ENCODE results near the gene IFNG. TPM values are rescaled to one million over a fixed set of nuclear protein-coding genes. Genes with fewer than 3 reads are reported as not detected.

IFNG gene
- total and polyA plus RNA-seq, 9 donors, result not detected

DNA sequence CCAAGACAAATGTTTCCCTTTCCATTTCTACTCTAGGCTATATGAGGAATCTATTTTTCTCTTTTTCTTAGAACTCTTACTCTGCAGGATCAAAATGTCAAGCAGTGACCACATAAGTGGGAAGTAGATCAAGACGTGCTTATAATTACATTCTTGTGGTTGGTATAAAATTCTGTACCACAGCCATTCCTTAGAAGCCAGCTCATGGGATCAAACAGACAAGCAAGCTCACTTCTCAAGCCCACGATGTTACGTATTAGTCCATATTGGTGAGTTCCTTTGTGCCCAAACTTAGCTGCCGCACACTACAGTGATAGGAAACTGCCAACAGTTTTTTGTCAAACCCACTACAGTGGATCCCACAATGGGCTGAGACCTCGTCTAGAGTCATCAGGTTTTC, 53.4 kb downstream of the IFNG start:
- no peak for DNase-seq
- Histone ChIP-seq H3K27ac (ENCODE audit: low read length) (no peak overlapping the region), H3K9me3 (replicated peaks; ENCODE audit: control insufficient read depth, low read depth, low read length) (no peaks in the 10 kb centered on the region), H3K4me1 (ENCODE audit: control insufficient read depth, insufficient read depth, low read length) (no peaks in the 10 kb centered on the region), H3K36me3 (ENCODE audit: control insufficient read depth, insufficient read depth, low read length) (no peaks in the 10 kb centered on the region), H3K27me3 (ENCODE audit: control insufficient read depth, insufficient read depth, low read length) (no peaks in the 10 kb centered on the region), H3K4me3 (ENCODE audit: low read length) (no peak overlapping the region)
- 88% methylated on average over 4 of the region's 5 CpGs for WGBS (ENCODE audit: insufficient coverage)

Other genes with a start within 250 kb of the IFNG start
- gene IFNG-AS1, start 170.3 kb downstream of the IFNG start, total RNA-seq, result 0.31 TPM
- gene IFNG-AS1, start 170.3 kb downstream of the IFNG start, polyA plus RNA-seq (ENCODE audit: insufficient read depth in 1 of 8, insufficient read length in 8 of 8, low replicate concordance in 1 of 8), result under 1 TPM in 7 of 8 donors, not detected in 1; 0.12 to 0.80 (median 0.31) TPM
- not detected for gene IL26, start 66.1 kb upstream of the IFNG start, total RNA-seq
- gene IL26, start 66.1 kb upstream of the IFNG start, polyA plus RNA-seq (ENCODE audit: insufficient read depth in 1 of 8, insufficient read length in 8 of 8, low replicate concordance in 1 of 8), result not detected
- not detected for gene IL22, start 93.9 kb upstream of the IFNG start, total RNA-seq
- not detected for gene IL22, start 93.9 kb upstream of the IFNG start, polyA plus RNA-seq (ENCODE audit: insufficient read depth in 1 of 8, insufficient read length in 8 of 8, low replicate concordance in 1 of 8)
- gene MDM1, start 172.6 kb upstream of the IFNG start, total RNA-seq, result 13.4 TPM
- gene MDM1, start 172.6 kb upstream of the IFNG start, polyA plus RNA-seq (ENCODE audit: insufficient read depth in 1 of 8, insufficient read length in 8 of 8, low replicate concordance in 1 of 8), result 10 to 100 TPM; 11.2 to 21.8 (median 13.5) TPM

Data from muscle of leg (tissue), 11 donors.